GM19239 (cell line): ENCODE measurements around the gene EDRF1.
A peak's percentile ranks its signal among the peaks of the same experiment; 100 is the strongest.
"Not testable (repeated sequence)": the region's sequence is repeated elsewhere in the genome, so short reads cannot be mapped to it uniquely, and the experiment has no call there.

Experiments
- DNase-seq: peaks from one replicate; pipeline ENCODE4 v3.0.0; 2011; ENCODE audit warnings: low spot score; ENCODE audit not compliant: insufficient read length
- FAIRE-seq: peaks from 2 replicates; lab custom pipeline; 2011; peaks lifted over from hg19 to GRCh38; lab: Jason Lieb, UNC

EDRF1 gene

DNA sequence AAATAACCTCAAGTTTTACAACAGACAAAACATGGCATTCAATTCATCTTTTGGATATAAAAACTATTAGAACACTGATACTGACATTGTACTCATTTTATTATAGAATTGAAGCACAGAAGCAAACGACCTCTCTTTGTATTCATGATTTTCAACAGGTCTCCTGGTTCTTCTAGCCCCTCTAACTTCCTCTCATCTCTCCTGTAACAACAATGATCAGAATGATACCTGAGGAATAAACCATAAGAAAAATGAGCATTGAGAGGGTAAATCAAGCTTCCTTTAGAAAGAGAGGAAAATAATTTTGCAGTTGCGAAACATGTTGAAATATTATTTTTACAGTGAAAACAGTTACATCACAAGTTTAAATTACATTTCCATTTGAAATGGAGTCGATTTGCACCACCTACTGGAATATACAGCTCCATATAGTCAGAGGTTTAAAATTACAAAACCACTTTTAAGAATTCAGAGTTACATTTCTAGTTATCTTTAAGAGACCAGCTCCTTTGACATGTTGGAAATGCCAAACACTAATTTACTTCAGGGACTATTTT, 19.1 kb upstream of the EDRF1 start:
- DNase-seq, result no peak
- no peak for FAIRE-seq

DNA sequence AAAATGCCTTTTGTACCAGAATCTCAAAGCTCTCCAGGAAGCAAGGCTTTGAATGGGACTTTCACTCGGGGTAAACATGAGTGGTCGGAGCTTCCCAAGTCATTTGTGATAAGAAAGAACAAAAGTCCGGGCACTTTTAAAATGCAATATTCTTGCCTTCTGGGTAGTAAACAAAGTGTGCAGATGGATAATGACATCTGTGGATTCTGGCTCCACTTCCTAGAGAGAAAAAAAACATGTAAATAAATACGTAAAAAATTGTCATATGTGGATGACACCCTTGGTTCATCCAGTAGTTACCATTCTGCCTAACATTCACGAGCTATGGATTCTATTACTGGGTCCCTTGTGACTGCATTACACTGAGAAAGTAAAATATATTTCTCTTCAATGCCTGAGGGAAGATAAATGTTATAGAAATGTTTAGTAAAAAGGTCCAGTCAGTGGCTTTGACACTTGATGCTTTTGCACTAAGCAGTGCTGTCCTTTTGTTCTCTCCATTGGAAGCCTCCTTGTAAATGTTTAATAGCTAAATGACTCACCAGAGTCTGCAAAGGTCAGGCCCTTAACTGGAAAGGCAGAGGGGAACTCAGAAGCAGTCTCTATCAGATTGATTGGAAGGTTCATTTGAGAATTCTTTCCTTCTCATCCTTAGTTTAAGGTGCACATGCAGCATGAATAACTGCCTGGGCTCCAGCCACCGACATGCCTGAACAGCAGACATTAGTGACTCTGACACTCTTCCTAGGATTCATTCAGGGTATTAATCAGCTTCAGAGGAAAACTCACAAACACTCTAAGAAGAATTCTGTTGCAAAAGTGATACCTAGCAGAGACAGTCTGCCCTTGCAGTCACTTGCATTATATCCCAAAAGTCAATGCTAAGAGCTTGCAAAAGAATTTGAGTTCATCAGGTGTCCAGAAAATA, 11.7 kb upstream of the EDRF1 start:
- FAIRE-seq, result peak; percentile 77
- DNase-seq, result no peak

DNA sequence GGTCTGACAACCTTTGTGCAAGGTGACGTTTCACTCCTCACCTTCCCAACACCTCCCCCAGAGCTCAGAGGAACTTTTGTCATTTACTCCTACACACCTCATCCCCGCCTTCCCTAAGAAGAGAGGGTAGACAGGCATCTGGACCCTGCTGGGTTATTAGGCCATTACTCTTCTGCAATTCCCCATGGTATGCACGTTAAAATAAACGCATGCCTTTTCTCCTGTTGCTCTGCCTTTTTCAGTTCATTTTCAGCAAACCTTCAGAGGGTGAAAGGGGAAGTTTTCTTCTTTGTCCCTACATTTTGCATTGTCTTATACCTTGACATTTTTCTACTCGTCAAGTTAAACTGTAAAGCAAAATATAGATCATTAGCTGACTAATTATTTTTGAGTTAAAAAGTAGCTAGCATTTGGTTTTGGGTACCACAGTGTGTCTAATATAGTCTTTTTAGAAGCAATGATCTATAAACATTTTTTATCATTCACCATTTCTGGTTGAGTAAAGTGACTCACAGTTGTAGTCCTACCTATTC, 10.5 kb upstream of the EDRF1 start:
- DNase-seq, result no peak

DNA sequence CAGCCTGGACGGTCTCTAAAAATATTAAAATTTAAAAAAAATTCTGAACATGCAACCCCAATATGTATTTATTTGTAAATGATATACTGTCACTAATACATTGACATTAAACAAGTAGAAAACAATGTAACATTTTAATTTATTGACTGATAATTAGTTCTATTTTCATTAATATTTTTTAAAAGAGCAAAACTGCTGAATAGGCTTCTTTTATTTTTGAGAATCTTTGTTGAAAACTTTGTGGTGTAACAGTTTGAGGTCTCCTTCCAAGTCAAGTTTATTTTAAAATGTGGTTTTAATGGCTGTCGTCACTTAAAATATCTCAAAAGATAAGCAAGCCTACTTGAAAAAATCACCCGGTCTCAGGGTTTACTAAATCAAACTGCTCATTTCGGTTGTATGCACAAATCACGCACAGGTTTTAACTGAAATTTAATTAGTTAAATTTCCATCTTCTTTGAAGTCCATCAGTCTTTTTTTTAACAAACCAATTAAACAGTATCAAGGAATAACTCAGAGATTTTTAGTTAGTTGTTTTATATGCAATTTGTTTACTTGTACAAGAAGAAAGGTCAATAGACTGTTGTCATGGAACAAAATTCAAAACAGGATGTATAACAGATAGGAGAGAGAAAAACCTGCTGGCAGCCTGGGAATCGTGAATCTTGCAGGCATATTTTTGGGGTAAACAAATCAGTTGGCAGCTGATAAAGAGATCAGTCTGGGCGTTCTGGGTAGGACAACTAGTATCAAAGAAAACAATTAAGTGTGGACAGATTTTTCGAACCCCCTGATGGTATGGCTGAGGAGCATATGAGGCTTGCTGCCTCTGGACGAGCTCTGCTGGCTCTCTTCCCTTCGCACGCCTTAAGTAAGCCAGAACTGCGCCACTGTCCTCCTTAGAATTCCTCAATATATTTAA, 9.7 kb upstream of the EDRF1 start:
- no peak for DNase-seq
- peak; percentile 81 for FAIRE-seq

More for the DNA sequence above, 10.5 kb upstream of the EDRF1 start:
- FAIRE-seq, result peak; percentile 74

DNA sequence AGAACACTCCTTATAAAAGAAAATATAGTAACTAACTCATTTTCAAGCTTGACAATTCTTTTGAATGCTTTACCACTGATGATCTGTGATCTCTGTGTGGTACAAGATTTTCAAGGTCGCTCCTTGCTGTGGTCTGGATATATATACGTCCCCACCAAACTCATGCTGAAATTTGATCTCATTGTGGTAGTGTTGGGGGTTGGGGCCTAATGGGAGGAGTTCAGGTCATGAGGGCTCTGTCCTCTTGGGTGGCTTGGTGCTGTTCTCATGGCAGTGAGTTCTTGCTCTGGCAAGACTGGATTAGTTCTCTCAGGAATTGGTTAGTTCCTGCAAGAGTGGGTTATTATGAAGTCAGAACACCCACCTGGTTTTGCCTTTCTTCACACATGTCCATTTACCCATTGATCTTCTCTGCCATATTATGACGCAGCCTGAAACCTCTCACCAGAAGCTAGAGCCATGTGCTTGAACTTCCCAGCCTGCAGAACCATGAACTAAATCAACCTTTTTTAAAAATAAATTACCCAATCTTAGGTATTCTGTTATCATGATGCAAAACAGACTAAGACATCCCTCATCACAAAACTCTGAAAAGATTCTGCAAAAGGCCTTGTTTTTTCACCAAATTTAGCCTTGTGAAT, 8.3 kb upstream of the EDRF1 start:
- DNase-seq (no peak), FAIRE-seq (no peak)

DNA sequence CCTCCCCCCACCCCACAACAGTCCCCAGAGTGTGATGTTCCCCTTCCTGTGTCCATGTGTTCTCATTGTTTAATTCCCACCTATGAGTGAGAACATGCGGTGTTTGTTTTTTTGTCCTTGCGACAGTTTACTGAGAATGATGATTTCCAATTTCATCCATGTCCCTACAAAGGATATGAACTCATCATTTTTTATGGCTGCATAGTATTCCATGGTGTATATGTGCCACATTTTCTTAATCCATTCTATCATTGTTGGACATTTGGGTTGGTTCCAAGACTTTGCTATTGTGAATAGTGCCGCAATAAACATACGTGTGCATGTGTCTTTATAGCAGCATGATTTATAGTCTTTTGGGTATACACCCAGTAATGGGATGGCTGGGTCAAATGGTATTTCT, 4.8 kb upstream of the EDRF1 start:
- DNase-seq, FAIRE-seq: not testable (repeated sequence)

DNA sequence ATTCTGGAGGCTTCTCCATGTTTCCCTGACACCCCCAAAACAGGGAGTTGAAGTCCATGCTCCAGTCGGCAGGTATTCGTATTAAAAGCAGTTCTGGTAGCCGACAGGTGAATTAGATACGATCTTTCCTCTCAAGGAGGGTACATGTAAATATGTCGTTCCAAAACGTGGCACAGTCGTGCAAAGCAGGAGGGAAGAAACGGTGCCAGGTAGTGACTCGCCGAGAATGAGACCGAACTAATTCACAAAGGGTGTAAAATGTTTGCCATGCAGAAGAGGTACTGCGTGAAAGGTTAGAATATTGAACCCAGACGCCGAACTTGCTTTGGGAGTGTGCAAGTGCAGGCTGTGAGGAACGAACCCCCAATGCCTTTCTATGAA, 483 bp downstream of the EDRF1 start:
- DNase-seq, result no peak
- no peak for FAIRE-seq

DNA sequence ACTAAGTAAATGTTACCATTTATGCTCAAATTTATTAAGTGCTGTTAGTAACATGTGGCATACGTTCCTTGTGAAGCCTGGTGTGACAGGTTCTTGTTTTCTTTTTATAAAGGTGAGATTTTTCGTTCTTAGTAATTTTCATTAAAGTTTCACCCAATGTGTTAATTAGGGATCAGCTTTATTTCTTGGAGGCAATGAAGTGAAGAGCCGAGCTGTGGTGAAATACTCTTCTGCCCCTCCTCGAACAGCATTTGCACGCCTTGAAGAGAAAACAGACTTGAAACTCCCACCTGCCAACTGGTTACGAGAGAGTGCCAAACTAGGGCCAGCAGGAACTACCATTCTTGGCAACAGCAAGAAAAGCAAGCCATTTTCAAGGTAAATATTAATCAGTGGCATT, 1.5 kb downstream of the EDRF1 start:
- FAIRE-seq (peak; percentile 97), DNase-seq (peak; percentile 23)

DNA sequence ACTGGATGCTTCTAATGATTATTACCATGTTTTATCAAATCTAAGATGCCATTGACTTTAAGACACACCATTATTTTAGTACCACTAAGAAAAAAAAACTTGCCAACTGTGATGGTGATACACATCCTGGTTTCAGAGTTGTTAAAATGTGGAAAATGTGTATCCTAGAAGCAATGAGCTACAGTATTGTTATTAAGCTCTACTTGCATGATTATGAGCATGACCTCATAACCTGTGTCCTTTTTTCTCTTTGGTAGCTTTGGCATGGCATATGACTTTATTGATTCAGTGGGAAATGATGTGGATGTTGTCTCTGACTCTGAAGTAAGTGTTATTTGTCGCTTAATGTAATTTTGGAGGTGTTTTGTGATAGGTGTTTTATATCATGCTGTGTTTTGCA, 3.3 kb downstream of the EDRF1 start:
- no peak for DNase-seq
- FAIRE-seq, result no peak

DNA sequence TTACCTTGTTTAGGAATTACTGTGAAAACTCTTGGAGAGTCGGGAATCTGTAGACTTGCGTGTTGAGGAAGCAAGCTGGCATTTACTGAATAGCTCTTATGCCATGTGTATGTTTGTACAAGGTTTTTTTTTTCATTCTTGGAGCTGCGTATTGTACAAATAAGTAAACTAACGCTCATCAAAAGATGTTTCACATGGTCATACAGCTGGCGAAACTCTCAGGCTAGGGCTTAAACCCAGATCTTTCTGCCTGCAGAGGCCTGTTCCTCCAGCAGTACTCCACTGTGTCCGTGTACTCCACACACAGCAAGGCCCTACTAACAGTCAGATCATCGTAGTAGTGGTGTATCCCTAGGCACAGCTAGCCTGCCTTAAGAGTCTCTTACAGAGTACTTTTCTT, 7.4 kb downstream of the EDRF1 start:
- FAIRE-seq (no peak), DNase-seq (no peak)

DNA sequence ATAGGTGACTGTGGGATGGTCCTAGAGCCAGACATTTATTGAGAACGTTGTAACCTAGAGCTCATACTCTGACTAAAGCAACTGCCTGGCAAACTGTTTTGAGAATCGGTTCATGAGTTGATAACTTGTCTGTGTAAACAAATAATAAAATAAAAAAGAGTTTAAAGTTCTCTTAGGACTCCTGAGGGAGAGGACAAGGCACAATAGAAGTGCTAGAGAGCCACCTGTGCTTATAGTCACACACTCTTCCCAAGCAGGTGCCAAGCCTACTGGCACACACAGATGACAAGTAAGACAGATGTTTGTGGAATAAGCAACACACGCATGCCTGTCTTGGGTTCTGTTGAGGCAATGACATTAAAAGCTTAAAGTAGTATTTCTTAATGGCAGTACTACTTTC, 7.9 kb downstream of the EDRF1 start:
- no peak for FAIRE-seq
- no peak for DNase-seq

DNA sequence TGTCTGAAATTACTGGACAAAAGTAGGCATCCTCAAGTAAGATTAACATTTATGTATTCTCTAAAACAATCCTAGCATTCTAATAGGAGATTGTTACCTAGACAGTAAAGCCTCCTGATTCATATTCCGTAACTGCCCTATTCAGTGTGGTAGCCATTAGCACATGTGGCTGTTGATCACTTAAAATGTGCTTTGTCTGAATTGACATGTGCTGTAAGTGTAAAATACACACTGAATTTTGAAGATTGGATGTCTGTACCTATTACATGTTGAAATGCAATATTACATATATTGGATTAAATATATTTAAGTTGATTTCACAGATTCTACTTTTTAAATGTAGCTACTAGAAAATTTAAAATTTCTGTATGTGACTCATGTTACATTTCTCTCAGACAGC, 14.6 kb downstream of the EDRF1 start:
- FAIRE-seq (no peak), DNase-seq (no peak)

DNA sequence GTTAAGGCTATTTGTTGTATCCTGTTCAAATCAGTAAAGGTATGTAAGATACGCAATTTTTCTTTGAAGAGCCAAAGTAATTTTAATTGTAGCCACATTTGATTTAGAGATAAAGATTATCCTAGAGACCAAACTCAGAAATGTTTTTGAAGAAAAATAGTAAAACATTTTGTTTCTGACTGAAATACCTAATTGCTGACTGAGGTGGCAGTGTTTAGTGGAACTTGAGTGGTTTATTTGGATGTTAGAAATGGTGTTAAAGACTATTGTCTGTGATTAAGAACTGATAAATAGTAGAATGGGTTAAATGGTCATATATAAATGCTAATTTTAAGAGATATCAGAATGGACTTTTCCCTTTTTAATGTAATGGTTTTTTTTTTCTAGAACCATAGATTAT, 15.3 kb downstream of the EDRF1 start:
- peak; percentile 73 for FAIRE-seq
- no peak for DNase-seq

DNA sequence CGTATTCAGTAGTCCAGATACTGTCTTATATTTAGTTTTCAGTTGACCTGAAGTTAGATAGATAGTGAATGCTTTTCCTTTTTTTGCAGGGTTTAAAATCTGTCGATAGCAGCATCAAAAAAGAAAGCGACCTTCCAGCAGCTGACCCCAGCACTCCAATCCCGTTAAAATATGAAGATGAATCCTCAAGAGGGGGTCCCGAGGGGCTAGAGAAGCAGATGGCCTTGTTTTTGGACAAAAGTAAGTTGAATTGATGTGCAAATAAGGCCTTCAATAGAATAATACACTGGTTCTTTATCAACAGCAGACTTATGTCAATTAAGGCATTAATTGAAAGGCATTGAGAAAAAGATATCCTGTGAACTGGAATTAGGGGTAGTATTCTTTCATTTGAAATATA, 18.7 kb downstream of the EDRF1 start:
- DNase-seq (no peak), FAIRE-seq (no peak)

DNA sequence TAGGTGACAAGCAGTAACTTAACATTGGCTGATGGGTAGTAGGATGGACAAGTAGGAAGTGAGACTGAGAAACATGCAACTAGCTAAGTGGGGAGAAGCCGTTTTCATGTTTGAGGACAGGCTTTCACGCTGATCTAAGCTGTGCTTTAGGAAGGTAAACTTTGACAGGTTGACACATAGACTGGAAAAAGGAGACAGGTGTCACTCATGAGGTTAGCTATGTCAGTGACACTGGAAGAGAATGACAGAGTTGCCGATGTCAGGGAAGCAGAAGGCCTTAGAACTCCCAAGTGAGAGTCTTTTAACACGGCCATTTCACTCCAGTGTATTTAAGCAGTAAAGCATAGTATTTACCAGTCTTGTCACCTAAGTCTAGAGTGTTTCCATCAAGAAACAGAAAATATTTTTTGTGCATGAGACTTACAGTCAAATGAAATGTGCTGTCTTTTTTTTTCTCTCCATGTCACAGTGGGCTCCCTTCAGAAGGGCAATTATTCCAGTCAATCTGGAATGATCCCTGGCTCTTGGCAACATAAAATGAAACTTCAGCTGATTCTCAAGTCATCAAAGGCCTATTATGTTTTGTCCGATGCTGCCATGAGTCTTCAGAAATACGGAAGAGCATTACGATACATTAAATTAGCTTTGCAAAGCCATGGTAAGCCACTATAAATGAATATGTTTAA, 20.6 kb downstream of the EDRF1 start:
- FAIRE-seq (no peak), DNase-seq (no peak)

DNA sequence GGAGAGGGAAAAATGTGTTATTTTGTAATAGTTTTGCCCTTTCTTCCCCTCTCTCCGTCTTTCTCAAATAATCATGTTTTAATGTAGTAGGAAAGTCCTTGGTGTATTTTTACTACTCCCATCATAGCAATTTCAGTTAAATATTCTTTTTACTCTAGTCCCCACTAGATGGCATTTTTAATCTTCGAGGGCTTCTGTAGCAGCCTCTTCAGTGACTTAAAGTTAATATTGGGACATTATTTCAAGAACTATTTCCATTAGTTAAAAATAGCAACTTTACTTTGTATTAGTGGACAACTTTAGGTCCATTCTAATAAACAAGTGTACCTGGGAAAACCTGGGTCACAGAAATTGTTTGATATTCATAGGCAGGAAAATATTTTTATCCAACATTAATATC, 23.0 kb downstream of the EDRF1 start:
- FAIRE-seq, result no peak

DNA sequence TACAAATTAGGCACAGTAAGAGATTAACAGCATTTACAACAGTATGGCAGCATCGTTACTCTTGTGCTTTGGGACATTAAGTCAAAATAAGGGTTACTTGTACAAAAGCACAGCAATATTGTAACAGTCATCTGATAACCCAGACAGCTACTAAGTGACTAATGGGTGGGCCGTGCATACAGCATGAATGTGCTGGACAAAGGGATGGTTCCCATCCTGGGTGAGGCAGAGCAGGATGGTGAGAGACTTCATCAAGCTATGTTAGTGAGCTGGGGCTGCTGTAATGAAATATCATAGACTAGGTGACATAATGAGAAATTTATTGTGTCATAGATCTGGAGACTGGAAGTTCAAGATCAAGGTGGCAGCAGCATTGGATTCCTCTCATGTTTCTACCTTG, 25.4 kb downstream of the EDRF1 start:
- FAIRE-seq (no peak), DNase-seq (no peak)

More for the DNA sequence above, 23.0 kb downstream of the EDRF1 start:
- no peak for DNase-seq

DNA sequence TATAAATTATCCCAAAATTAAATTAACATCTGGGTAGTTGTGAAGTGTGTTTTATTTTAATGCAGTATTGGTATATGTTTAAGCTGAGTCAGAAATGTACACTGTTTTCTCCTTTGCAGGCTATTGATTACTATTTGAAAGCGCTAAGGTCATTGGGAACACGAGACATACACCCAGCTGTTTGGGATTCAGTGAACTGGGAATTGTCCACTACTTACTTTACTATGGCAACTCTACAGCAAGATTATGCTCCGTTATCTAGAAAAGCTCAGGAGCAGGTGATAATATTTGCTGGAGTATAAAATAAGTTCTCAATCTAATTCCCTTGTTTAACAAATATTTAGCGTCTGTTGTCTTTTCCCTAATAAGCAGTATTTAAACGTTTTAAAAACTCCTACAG, 27.9 kb downstream of the EDRF1 start:
- FAIRE-seq (no peak), DNase-seq (no peak)

DNA sequence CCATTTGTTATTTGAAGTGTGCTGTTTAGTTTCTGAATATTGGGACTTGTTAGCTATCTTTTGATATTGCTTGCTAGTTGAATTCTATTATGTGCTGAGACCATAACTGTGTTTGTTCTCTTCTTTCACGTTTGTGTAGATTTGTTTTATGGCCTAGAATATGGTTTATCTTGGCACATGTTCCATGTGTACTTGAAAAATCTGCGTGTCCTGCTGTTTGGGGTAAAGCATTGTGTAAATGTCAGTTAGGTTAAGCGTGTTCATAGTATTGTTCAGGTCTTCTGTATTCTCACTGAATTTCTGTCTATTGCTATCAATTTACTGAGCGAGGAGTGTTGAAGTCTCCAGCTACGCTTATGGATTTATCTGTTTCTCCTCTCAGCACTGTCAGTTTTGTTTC, 36.7 kb downstream of the EDRF1 start:
- no peak for FAIRE-seq
- no peak for DNase-seq
